Measurements from ENCODE around the gene AP3B1. TPM values are rescaled to one million over a fixed set of nuclear protein-coding genes. Genes with fewer than 3 reads are reported as not detected.

AP3B1 gene
- total and polyA plus RNA-seq, 4 donors, result 26.4 to 50.4 (median 33.3) TPM

DNA sequence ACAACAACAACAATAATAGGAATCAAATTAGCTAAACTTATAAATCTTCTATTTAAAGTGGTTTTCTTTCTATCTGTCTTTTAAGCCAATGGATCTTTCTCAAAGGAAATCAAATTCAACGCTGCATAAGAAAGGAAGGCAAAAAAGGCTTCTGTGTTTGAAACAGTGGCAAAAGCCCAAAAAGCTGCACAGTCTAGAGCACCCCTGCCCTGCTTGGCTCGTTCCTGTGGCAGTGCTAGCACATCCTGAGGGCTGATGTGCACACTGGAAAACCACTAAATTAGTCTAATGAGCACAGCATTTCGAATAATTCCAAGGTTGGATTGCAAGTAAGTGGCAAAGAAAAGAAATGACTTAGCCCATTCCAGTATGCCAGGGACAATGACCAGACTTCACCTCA is 80.7 kb downstream of the AP3B1 start:
- 95% methylated on average over 3 of the region's 3 CpGs for WGBS, 2 donors
- Histone ChIP-seq H3K27me3 (ENCODE audit: control insufficient read depth in 3 of 3, insufficient read depth in 3 of 3, low read length in 2 of 3) (no peaks in the 10 kb centered on the region), H3K9me3 (ENCODE audit: control insufficient read depth in 4 of 4, insufficient read depth in 3 of 4, low read length in 3 of 4) (no peaks in the 10 kb centered on the region), H3K27ac (ENCODE audit: low read depth in 1 of 2, low read length in 1 of 2) (no peak overlapping the region), H3K36me3 (ENCODE audit: control insufficient read depth in 4 of 4, insufficient read depth in 4 of 4, low read length in 4 of 4) (peaks cover 0 to 4% (median 2%) of the 10 kb centered on the region in 4 donors), H3K4me1 (ENCODE audit: control insufficient read depth in 5 of 5, insufficient read depth in 5 of 5, low read length in 5 of 5) (no peaks in the 10 kb centered on the region), H3K9ac (ENCODE audit: insufficient read depth in 1 of 2, low read length in 2 of 2) (no peak overlapping the region), H3K4me3 (no peak overlapping the region)
- DNase-seq (no peak), ATAC-seq (ENCODE audit: insufficient read depth, low FRiP score) (no peak)
- no peak for TF ChIP-seq CTCF (IDR thresholded peaks at IDR 0.05; ENCODE audit: control extremely low read depth, extremely low read depth)

GRCh38 chr5:78211052-78211451 is 83.4 kb downstream of the AP3B1 start:
- no peak overlapping the region for H3K9ac ChIP-seq (ENCODE audit: insufficient read depth in 1 of 2, low read length in 2 of 2)
- ATAC-seq (ENCODE audit: insufficient read depth, low FRiP score) (no peak), DNase-seq (no peak)
- H3K9me3 ChIP-seq (ENCODE audit: control insufficient read depth in 4 of 4, insufficient read depth in 3 of 4, low read length in 3 of 4), result no peaks in the 10 kb centered on the region
- no peak for TF ChIP-seq CTCF (IDR thresholded peaks at IDR 0.05; ENCODE audit: control extremely low read depth, extremely low read depth)
- H3K4me3 ChIP-seq, result no peak overlapping the region
- no peak overlapping the region for H3K27ac ChIP-seq (ENCODE audit: low read depth in 1 of 2, low read length in 1 of 2)
- WGBS, 2 donors, result 86 to 88% methylated on average over 4 of the region's 4 CpGs
- no peaks in the 10 kb centered on the region for H3K27me3 ChIP-seq (ENCODE audit: control insufficient read depth in 3 of 3, insufficient read depth in 3 of 3, low read length in 2 of 3)
- peaks cover 0 to 8% (median 6%) of the 10 kb centered on the region in 4 donors for H3K36me3 ChIP-seq (ENCODE audit: control insufficient read depth in 4 of 4, insufficient read depth in 4 of 4, low read length in 4 of 4)
- no peaks in the 10 kb centered on the region for H3K4me1 ChIP-seq (ENCODE audit: control insufficient read depth in 5 of 5, insufficient read depth in 5 of 5, low read length in 5 of 5)

DNA sequence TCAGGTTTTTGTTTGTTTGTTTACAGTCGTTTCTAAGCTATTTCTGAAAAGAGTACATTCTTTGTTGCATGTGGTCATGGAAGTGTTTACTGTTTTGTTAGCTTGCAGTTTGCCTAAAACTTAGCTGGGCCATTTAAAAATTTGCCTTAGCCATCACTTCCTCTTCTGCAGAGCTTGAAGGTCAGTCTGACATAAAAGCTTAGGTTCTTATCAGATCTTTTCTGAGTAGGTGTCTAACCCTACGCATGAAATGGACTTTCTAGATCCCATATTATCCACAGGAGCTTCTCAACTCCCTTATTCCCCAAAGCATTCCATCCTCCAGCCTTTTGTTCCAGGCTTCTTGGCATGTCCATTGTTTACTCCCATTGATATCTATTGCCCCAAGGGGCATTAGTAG is 90.3 kb downstream of the AP3B1 start:
- H3K27me3 ChIP-seq (ENCODE audit: control insufficient read depth in 3 of 3, insufficient read depth in 3 of 3, low read length in 2 of 3), result no peaks in the 10 kb centered on the region
- no peak for DNase-seq
- no peak for TF ChIP-seq CTCF (IDR thresholded peaks at IDR 0.05; ENCODE audit: control extremely low read depth, extremely low read depth)
- no peak overlapping the region for H3K27ac ChIP-seq (ENCODE audit: low read depth in 1 of 2, low read length in 1 of 2)
- H3K9me3 ChIP-seq (ENCODE audit: control insufficient read depth in 4 of 4, insufficient read depth in 3 of 4, low read length in 3 of 4), result no peaks in the 10 kb centered on the region
- no peak for ATAC-seq (ENCODE audit: insufficient read depth, low FRiP score)
- no peak overlapping the region for H3K9ac ChIP-seq (ENCODE audit: insufficient read depth in 1 of 2, low read length in 2 of 2)
- H3K4me3 ChIP-seq, result no peak overlapping the region
- H3K4me1 ChIP-seq (ENCODE audit: control insufficient read depth in 5 of 5, insufficient read depth in 5 of 5, low read length in 5 of 5), result no peaks in the 10 kb centered on the region
- peaks cover 2 to 16% (median 8%) of the 10 kb centered on the region in 4 donors for H3K36me3 ChIP-seq (ENCODE audit: control insufficient read depth in 4 of 4, insufficient read depth in 4 of 4, low read length in 4 of 4)
- WGBS, 2 donors, result 94 to 98% methylated on average over 2 of the region's 2 CpGs

- no peak for TF ChIP-seq CTCF (IDR thresholded peaks at IDR 0.05; ENCODE audit: control extremely low read depth, extremely low read depth)
- Histone ChIP-seq H3K9ac (ENCODE audit: insufficient read depth in 1 of 2, low read length in 2 of 2) (no peak overlapping the region), H3K4me1 (ENCODE audit: control insufficient read depth in 5 of 5, insufficient read depth in 5 of 5, low read length in 5 of 5) (no peaks in the 10 kb centered on the region), H3K27me3 (ENCODE audit: control insufficient read depth in 3 of 3, insufficient read depth in 3 of 3, low read length in 2 of 3) (no peaks in the 10 kb centered on the region), H3K9me3 (ENCODE audit: control insufficient read depth in 4 of 4, insufficient read depth in 3 of 4, low read length in 3 of 4) (no peaks in the 10 kb centered on the region), H3K36me3 (ENCODE audit: control insufficient read depth in 4 of 4, insufficient read depth in 4 of 4, low read length in 4 of 4) (peaks cover 2 to 18% (median 8%) of the 10 kb centered on the region in 4 donors), H3K4me3 (no peak overlapping the region), H3K27ac (ENCODE audit: low read depth in 1 of 2, low read length in 1 of 2) (no peak overlapping the region)
- 97 to 98% methylated on average over 2 of the region's 2 CpGs for WGBS, 2 donors
- DNase-seq, result no peak
- no peak for ATAC-seq (ENCODE audit: insufficient read depth, low FRiP score)
Observed at GRCh38 chr5:78203815-78204214, 90.7 kb downstream of the AP3B1 start.
